HL-60/S4 treated with phorbol 12-myristate 13-acetate at 8.2 ng/mL for 4 days and 3 days (cell line): ENCODE measurements around the gene POGK.
"Not testable (repeated sequence)": the region's sequence is repeated elsewhere in the genome, so short reads cannot be mapped to it uniquely, and the experiment has no call there.

Experiments used
- in situ Hi-C: fragments of 300-500 bp; cut with MboI; formaldehyde crosslinking; loops from 2 replicates; pipeline ENCODE4 v1.15.0; 2022; ENCODE audit warnings: low sequenced_read_pairs

POGK gene

DNA sequence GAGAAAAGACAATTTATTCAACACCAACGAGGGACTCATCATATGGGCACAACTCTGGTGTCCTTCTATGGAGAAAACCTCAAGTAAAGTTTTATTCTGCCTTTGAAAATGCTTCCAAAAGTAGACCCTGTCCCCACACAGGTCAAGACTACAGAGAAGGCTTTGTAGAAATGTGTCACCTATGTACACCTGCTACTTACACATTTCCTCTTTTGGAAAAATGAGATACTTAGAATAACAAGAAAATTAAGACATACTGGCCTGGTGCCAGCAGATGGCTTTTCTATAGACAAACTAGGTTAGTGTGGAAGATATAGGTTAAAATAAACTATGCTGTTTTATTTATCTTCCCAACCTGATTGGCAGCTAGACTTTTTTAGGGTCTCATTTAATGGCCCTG, 13.6 kb downstream of the POGK start:
- in situ Hi-C loops = no loop called here

GRCh38 chr1:166855558-166855957, 16.3 kb downstream of the POGK start:
- in situ Hi-C loops = no loop called here

- in situ Hi-C loops = no loop called here
Measured at GRCh38 chr1:166857995-166858394, 18.7 kb downstream of the POGK start.

GRCh38 chr1:166858726-166859419, 19.6 kb downstream of the POGK start:
- in situ Hi-C loops = no loop called here

DNA sequence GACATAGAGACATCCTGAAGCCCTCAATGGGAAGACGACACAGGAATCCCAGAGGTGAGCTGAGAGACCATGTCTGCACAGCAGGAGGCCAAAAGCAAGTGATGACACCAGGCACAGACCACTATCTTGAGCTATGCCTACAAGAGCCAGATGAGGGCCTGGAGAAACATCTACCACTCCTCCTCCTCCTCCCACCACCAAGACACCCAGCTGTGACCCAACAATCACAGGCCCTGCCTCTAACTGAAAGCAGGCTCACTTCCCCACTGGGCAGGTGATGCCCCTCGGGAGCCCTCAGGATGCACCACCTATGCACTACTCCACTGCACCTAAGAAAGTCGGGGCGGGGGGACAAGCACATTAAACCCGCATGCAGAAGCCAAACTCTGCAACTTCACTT, 20.3 kb downstream of the POGK start:
- in situ Hi-C loops = no loop called here

DNA sequence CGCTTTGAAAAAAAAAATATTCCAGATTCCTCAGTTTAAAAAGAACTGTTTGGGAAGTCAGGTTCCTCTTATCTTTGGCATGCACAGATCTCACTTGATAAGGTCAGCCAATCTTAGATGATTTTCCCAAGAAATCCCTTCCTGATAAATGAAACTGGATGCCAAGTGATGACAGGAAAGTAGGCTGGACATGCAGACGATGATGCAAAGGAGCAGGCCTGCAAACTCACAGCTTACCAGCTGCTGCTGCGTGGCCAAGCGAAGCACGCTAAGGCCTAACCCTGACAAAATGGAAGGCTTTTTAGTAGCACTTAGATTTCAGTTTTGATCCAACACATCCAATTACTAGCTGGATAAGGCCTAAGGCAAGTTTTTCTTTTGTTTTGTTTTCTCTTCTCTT, 26.7 kb downstream of the POGK start:
- in situ Hi-C loops = no loop called here

DNA sequence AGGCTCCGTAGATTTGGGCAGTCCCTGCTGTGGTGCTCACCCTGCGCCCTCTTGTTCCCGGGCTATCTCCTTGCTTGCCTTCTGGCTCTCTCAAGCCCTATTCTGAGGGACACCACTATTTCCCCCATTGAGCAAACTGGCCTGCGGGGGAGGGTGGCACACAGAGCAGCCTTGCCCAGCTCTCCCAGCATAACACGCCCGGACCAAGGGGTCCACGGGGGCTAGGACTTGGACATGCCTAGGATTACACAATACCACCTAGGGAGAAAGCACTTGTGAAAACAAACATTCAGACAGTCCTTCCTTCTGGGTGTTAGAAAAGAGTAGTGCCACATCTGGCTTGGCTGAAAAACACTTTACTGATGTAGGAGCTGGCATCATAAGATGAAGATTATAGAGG, 29.4 kb downstream of the POGK start:
- in situ Hi-C loops = no loop called here

GRCh38 chr1:166869318-166870099, 30.2 kb downstream of the POGK start:
- in situ Hi-C loops = no loop called here

GRCh38 chr1:166870584-166870983, 31.3 kb downstream of the POGK start:
- in situ Hi-C loops = no loop called here

DNA sequence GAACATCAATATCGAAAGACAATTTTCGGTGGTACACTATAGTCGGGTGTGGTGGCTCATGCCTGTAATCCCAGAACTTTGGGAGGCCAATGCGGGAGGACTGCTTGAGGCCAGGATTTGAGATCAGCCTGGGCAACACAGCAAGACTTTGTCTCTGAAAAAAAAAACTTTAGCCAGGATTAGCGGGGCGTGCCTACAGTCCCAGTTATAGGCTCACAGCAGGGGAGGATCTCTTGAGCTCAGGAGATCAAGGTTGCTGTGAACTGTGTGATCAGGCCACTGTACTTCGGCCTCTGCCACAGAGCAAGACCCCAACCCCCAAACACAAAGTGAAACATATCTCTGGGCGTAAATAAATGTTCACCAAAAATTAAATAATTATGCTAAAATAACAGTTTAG, 35.2 kb downstream of the POGK start:
- in situ Hi-C loops = no loop called here

DNA sequence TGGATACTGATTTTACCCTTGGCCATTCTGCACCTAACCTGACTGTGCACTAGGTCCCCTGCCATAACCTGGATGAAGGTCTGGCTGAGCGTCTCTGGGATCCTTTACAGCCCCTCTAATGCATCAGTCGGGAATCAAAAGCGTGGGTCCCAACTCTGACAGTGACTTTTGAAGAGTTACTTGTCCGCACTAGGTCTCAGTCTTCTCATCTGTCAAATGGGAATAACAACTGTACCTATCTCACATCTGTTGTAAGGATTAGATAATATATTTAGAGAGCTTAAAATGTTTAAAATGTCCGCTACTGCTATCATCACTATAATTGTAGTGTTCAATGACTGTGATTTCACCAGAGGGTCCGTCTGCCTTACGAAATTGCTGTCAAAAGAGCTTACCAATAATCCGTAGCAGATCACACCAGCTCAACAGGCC, 36.0 kb downstream of the POGK start:
- in situ Hi-C loops = no loop called here

GRCh38 chr1:166875734-166876539, 36.7 kb downstream of the POGK start, which contains the start of gene TADA1:
Gene TADA1 (minus strand): TSS chr1:166876264. CDS start chr1:166876233, 31 bp downstream.
- in situ Hi-C loops = no loop called here

- in situ Hi-C loops = no loop called here
Measured at GRCh38 chr1:166876540-166876838, 37.2 kb downstream of the POGK start.

DNA sequence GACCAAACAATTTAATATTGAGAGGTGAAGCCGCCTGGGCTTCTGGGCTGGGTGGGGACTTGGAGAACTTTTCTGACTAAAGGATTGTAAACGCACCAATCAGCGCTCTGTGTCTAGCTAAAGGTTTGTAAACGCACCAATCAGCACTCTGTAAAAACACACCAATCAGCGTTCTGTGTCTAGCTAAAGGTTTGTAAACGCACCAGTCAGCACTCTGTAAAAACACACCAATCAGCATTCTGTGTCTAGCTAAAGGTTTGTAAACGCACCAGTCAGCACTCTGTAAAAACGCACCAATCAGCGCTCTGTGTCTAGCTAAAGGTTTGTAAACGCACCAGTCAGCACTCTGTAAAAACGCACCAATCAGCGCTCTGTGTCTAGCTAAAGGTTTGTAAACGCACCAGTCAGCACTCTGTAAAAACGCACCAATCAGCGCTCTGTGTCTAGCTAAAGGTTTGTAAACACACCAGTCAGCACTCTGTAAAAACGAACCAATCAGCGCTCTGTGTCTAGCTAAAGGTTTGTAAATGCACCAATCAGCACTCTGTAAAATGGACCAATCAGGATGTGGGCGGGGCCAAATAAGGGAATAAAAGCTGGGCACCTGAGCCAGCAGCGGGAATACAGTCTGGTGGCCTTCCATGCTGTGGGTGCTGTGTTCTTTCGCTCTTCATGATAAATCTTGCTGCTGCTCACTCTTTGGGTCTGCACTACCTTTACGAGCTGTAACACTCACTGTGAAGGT, 39.1 kb downstream of the POGK start:
- in situ Hi-C loops = not testable (repeated sequence)

GRCh38 chr1:166882893-166883292, 43.6 kb downstream of the POGK start:
- in situ Hi-C loops = no loop called here

DNA sequence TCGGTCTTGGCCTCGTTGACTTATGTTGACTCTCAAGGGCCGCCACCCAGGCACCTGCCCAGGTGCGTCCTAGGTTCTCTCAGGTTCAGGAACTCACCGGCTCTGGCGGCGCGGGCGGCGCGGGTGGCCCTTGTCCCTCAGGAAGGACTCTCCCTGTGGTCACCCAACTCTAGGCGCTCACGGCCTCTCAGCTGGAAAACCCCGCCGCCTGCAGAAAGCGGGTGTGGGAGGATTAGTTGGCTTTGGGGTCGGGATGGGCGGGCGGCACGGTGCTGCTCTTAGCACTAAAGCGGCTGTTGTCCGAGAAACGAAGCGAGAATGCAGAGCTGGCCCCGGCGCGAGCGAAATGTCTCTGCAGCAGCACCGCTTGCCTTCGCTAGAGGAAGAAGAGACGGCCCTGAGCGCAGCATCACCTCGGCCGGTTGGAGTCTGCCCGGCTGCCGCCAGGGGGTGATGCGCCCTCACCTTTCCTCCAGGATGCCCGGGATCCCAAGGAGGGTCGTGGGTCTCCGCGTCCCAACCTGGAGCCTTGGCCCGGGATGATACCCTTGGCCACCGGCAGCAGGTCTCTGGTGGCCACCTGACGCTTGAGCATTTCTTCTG, 44.9 kb downstream of the POGK start:
- in situ Hi-C loops = no loop called here

DNA sequence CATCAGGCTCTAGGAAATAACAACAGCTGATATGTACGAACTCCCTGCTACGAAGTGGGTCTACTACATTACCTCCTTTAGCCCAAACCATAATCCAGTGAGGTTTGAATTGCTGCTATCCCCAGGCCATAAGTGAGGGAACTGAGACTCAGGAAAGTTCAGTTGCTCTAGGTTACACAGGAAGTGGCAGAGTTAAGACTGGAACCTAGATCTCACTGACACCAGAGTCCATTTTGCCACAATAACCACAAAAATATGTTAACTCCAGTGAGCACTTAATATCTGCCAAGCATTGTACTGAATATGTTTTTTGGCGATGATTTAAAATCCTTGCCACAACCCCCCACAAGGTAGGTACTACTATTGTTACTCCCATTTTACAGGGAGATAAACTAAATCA, 45.7 kb downstream of the POGK start:
- in situ Hi-C loops = no loop called here

DNA sequence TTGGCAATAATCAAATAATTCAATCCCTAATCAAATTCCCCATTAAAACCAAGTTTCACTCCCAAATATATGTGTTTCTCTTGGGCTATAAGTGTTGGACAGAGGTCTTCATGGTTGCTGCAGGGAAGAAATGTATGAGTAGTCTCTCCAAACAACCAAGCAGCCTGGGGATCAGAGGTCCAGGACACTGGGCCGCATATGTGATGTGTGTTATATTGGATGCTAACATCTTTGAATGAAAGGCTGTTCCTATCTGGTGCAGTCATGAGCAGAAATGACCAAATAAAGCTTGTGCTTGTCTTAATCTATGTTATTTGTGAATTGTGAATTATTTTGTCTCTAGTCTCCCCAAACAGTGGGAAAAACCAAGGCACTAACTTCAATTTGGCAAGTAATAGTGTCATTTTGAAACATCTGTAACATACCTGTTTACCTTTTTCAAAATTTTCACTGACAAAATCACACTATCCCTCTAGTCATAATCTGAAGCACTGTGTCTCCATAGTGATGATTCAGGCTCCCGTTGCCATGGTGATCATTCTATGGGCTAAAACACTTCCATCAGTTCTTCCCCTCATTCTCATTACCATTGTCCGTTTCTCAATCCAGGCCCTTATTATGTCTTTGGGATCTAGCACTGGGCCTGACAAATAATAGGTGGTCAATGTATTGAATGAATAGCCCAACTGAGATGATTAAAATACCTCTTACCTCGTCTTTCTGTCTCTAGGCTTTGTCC, 49.3 kb downstream of the POGK start:
- in situ Hi-C loops = no loop called here

- in situ Hi-C loops = no loop called here
Measured at GRCh38 chr1:166889776-166890175, 50.5 kb downstream of the POGK start.

GRCh38 chr1:166895766-166896165, 56.5 kb downstream of the POGK start:
- in situ Hi-C loops = no loop called here
